Lower lobe of right lung (tissue), 2 donors: ENCODE measurements around the gene GRIA2. TPM values are rescaled to one million over a fixed set of nuclear protein-coding genes. Genes with fewer than 3 reads are reported as not detected.
A peak's percentile ranks its signal among the peaks of the same experiment; 100 is the strongest.
"Not testable (repeated sequence)": the region's sequence is repeated elsewhere in the genome, so short reads cannot be mapped to it uniquely, and the experiment has no call there.

Experiments
- ATAC-seq, 2 donors: fragments of 200-7000 bp; cut with Tn5 transposase; one replicate each; pipeline ENCODE4 v1.9.1; 2020 to 2022; ENCODE audit warnings: mild to moderate bottlenecking in 2 of 2, moderate library complexity in 2 of 2
- DNase-seq: peaks from one replicate; pipeline ENCODE4 v3.0.0-alpha.2; 2020
- H3K27ac ChIP-seq: fragments of 200-600 bp; one replicate; pipeline ENCODE4 v1.8.0; 2022
- H3K27me3 ChIP-seq: fragments of 200-600 bp; one replicate; pipeline ENCODE4 v1.8.0; 2022; ENCODE audit warnings: low read depth
- H3K36me3 ChIP-seq: fragments of 200-600 bp; one replicate; pipeline ENCODE4 v1.8.0; 2022; ENCODE audit warnings: mild to moderate bottlenecking
- H3K4me1 ChIP-seq: fragments of 200-600 bp; one replicate; pipeline ENCODE4 v1.8.0; 2022
- H3K4me3 ChIP-seq: fragments of 200-600 bp; one replicate; pipeline ENCODE4 v1.8.0; 2022; ENCODE audit warnings: mild to moderate bottlenecking
- H3K9me3 ChIP-seq: fragments of 200-600 bp; one replicate; pipeline ENCODE4 v1.8.0; 2022
- intact Hi-C: fragments of 100-400 bp; cut with DNase I; formaldehyde crosslinking; loops from one replicate; pipeline ENCODE4 v1.11.0; 2022
- long read RNA-seq: library from polyadenylated mRNA; unstranded; transcript quantifications from one replicate; pipeline ENCODE4 v2.0.0, GENCODE V29; 2021
- total RNA-seq: library from RNA; stranded (reverse); fragmentation: NEBNext Ultra II Directional; extraction: Animal tissue kit (Norgen Biotek cat#: 25700); gene quantifications from one replicate; pipeline ENCODE4 v1.2.1, GENCODE V29; 2021
- TF ChIP-seq, protein P1 (sequence below): fragments of 200-600 bp; IDR thresholded peaks from one replicate; pipeline ENCODE4 v1.8.0; 2022; ENCODE audit warnings: antibody characterized with exemption, mild to moderate bottlenecking
- donor health status: DM: no; HTN: yes; CAD: no; lungs with severe emphysema.

GRIA2 gene
- not detected for total RNA-seq
- long read RNA-seq: 0 reads

GRCh38 chr4:157220371-157220881, at the start of gene GRIA2:
TSS of gene GRIA2 (plus strand) at chr4:157220728. CDS start at chr4:157221043, 315 bp downstream.
- ATAC-seq: peak; percentile 77 to 92
- H3K27ac ChIP-seq: no peak within 1 kb of the TSS
- no peaks in the 10 kb centered on the region for H3K36me3 ChIP-seq
- intact Hi-C loops: no loop called here
- no peak within 1 kb of the TSS for H3K4me3 ChIP-seq
- peaks cover 47% of the 10 kb centered on the region for H3K27me3 ChIP-seq
- H3K9me3 ChIP-seq: no peaks in the 10 kb centered on the region
- DNase-seq: peak; percentile 53
- TF ChIP-seq, protein P1, sequence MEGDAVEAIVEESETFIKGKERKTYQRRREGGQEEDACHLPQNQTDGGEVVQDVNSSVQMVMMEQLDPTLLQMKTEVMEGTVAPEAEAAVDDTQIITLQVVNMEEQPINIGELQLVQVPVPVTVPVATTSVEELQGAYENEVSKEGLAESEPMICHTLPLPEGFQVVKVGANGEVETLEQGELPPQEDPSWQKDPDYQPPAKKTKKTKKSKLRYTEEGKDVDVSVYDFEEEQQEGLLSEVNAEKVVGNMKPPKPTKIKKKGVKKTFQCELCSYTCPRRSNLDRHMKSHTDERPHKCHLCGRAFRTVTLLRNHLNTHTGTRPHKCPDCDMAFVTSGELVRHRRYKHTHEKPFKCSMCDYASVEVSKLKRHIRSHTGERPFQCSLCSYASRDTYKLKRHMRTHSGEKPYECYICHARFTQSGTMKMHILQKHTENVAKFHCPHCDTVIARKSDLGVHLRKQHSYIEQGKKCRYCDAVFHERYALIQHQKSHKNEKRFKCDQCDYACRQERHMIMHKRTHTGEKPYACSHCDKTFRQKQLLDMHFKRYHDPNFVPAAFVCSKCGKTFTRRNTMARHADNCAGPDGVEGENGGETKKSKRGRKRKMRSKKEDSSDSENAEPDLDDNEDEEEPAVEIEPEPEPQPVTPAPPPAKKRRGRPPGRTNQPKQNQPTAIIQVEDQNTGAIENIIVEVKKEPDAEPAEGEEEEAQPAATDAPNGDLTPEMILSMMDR: no peak
- no peaks in the 10 kb centered on the region for H3K4me1 ChIP-seq

GRCh38 chr4:157172011-157172410, 48.5 kb upstream of the GRIA2 start:
- Histone ChIP-seq H3K9me3 (no peaks in the 10 kb centered on the region), H3K27ac (no peak overlapping the region), H3K4me3 (no peak overlapping the region), H3K36me3 (no peaks in the 10 kb centered on the region), H3K4me1 (no peaks in the 10 kb centered on the region), H3K27me3 (no peaks in the 10 kb centered on the region)
- TF ChIP-seq, protein P1: no peak
- no peak for DNase-seq
- intact Hi-C loops: no loop called here
- no peak for ATAC-seq

DNA sequence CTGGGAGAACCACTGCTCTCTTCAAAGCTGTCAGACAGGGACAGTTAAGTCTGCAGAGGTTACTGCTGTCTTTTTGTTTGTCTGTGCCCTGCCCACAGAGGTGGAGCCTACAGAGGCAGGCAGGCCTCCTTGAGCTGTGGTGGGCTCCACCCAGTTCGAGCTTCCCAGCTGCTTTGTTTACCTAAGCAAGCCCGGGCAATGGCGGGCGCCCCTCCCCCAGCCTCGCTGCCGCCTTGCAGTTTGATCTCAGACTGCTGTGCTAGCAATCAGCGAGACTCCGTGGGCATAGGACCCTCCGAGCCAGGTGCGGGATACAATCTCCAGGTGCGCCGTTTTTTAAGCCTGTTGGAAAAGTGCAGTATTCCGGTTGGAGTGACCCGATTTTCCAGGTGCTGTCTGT, 40.3 kb upstream of the GRIA2 start:
- H3K9me3 ChIP-seq, H3K27ac ChIP-seq, H3K27me3 ChIP-seq, ATAC-seq, intact Hi-C loops, H3K4me3 ChIP-seq, H3K4me1 ChIP-seq, DNase-seq, H3K36me3 ChIP-seq: not testable (repeated sequence)

GRCh38 chr4:157184300-157184699, 36.2 kb upstream of the GRIA2 start:
- intact Hi-C loops: no loop called here
- no peaks in the 10 kb centered on the region for H3K36me3 ChIP-seq
- ATAC-seq: no peak

GRCh38 chr4:157185363-157185762, 35.2 kb upstream of the GRIA2 start:
- Histone ChIP-seq H3K36me3 (no peaks in the 10 kb centered on the region), H3K27me3 (no peaks in the 10 kb centered on the region), H3K9me3 (no peaks in the 10 kb centered on the region), H3K4me1 (no peaks in the 10 kb centered on the region), H3K27ac (no peak overlapping the region), H3K4me3 (no peak overlapping the region)
- intact Hi-C loops: no loop called here
- TF ChIP-seq, protein P1: no peak
- no peak for DNase-seq
- no peak for ATAC-seq

More at GRCh38 chr4:157184300-157184699, 36.2 kb upstream of the GRIA2 start:
- no peak overlapping the region for H3K4me3 ChIP-seq
- H3K4me1 ChIP-seq: no peaks in the 10 kb centered on the region
- no peak overlapping the region for H3K27ac ChIP-seq
- TF ChIP-seq, protein P1: no peak
- H3K9me3 ChIP-seq: no peaks in the 10 kb centered on the region
- no peaks in the 10 kb centered on the region for H3K27me3 ChIP-seq
- no peak for DNase-seq

GRCh38 chr4:157195374-157195773, 25.2 kb upstream of the GRIA2 start:
- TF ChIP-seq, protein P1: no peak
- Histone ChIP-seq H3K27ac (no peak overlapping the region), H3K4me1 (no peaks in the 10 kb centered on the region), H3K4me3 (no peak overlapping the region), H3K27me3 (no peaks in the 10 kb centered on the region), H3K9me3 (no peaks in the 10 kb centered on the region), H3K36me3 (no peaks in the 10 kb centered on the region)
- no peak for ATAC-seq
- intact Hi-C loops: no loop called here
- DNase-seq: no peak
